ENCODE results near the gene HDDC2.

HDDC2 gene

GRCh38 chr6:125254321-125254720, 47.4 kb downstream of the HDDC2 start:
- TF ChIP-seq, protein P1, sequence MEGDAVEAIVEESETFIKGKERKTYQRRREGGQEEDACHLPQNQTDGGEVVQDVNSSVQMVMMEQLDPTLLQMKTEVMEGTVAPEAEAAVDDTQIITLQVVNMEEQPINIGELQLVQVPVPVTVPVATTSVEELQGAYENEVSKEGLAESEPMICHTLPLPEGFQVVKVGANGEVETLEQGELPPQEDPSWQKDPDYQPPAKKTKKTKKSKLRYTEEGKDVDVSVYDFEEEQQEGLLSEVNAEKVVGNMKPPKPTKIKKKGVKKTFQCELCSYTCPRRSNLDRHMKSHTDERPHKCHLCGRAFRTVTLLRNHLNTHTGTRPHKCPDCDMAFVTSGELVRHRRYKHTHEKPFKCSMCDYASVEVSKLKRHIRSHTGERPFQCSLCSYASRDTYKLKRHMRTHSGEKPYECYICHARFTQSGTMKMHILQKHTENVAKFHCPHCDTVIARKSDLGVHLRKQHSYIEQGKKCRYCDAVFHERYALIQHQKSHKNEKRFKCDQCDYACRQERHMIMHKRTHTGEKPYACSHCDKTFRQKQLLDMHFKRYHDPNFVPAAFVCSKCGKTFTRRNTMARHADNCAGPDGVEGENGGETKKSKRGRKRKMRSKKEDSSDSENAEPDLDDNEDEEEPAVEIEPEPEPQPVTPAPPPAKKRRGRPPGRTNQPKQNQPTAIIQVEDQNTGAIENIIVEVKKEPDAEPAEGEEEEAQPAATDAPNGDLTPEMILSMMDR (IDR thresholded peaks at IDR 0.05; ENCODE audit: control insufficient read depth, extremely low read depth, insufficient read depth): no peak
- no peak for DNase-seq (ENCODE audit: low read depth)
- no peak overlapping the region for H3K4me3 ChIP-seq (ENCODE audit: low read depth, low read length)

DNA sequence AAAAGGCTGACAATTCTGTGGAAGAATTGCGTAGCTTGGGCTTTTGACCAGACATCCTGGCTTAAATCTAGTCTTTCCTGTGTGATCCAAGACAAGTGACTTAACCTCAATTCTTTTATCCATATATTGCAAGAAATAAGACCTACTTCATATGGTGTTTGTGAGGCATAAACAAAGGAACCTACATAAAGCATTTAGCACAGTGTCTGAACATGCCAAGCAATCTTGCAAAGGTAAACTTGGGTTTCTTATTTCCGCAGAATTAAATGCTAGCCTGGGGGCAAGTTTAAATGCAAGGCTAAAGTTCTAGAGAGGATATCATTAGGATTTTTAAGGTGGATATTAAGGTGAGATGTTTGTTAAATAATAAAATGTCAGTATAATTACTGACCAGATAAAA, 47.9 kb downstream of the HDDC2 start:
- no peak for DNase-seq (ENCODE audit: low read depth)
- TF ChIP-seq, protein P1 (IDR thresholded peaks at IDR 0.05; ENCODE audit: control insufficient read depth, extremely low read depth, insufficient read depth): no peak
- H3K4me3 ChIP-seq (ENCODE audit: low read depth, low read length): no peak overlapping the region

GRCh38 chr6:125252891-125253290, 48.9 kb downstream of the HDDC2 start:
- TF ChIP-seq, protein P1 (IDR thresholded peaks at IDR 0.05; ENCODE audit: control insufficient read depth, extremely low read depth, insufficient read depth): no peak
- DNase-seq (ENCODE audit: low read depth): no peak
- no peak overlapping the region for H3K4me3 ChIP-seq (ENCODE audit: low read depth, low read length)

- no peak for DNase-seq (ENCODE audit: low read depth)
- no peak overlapping the region for H3K4me3 ChIP-seq (ENCODE audit: low read depth, low read length)
- TF ChIP-seq, protein P1 (IDR thresholded peaks at IDR 0.05; ENCODE audit: control insufficient read depth, extremely low read depth, insufficient read depth): no peak
Observed at GRCh38 chr6:125251516-125252220, 50.1 kb downstream of the HDDC2 start.

GRCh38 chr6:125250511-125250910, 51.3 kb downstream of the HDDC2 start:
- no peak for DNase-seq (ENCODE audit: low read depth)
- TF ChIP-seq, protein P1 (IDR thresholded peaks at IDR 0.05; ENCODE audit: control insufficient read depth, extremely low read depth, insufficient read depth): no peak
- H3K4me3 ChIP-seq (ENCODE audit: low read depth, low read length): no peak overlapping the region

DNA sequence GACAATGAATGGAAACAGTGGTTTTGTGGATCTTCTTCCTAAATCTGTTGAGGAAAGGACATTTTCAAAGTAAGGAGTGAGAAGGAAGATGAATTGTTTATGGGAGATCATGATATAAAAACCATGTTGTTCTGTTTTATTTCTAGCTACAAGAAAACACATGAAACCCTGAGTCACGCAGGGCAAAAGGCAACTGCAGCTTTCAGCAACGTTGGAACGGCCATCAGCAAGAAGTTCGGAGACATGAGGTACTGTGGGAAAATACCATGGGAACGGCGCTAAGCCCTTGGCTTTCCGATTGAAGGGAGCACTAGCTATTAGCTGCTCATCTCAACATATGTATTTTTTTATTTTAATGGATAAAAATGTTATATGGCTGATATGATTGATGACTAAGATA, 53.6 kb downstream of the HDDC2 start:
- TF ChIP-seq, protein P1 (IDR thresholded peaks at IDR 0.05; ENCODE audit: control insufficient read depth, extremely low read depth, insufficient read depth): no peak
- no peak for DNase-seq (ENCODE audit: low read depth)
- H3K4me3 ChIP-seq (ENCODE audit: low read depth, low read length): no peak overlapping the region

- no peak for DNase-seq (ENCODE audit: low read depth)
- TF ChIP-seq, protein P1 (IDR thresholded peaks at IDR 0.05; ENCODE audit: control insufficient read depth, extremely low read depth, insufficient read depth): no peak
- H3K4me3 ChIP-seq (ENCODE audit: low read depth, low read length): no peak overlapping the region
Observed at GRCh38 chr6:125246566-125246965, 55.2 kb downstream of the HDDC2 start.

All from LNCaP clone FGC (cell line).